HG03066 (cell line): ENCODE results near the gene TUBA4A.
"Not testable (repeated sequence)": the region's sequence is repeated elsewhere in the genome, so short reads cannot be mapped to it uniquely, and the experiment has no call there.

Source experiments
- ATAC-seq: cut with Tn5 transposase; IDR thresholded peaks from one replicate; pipeline ENCODE4 v1.9.1; 2021; ENCODE audit warnings: low read depth; ENCODE audit not compliant: unreplicated experiment

TUBA4A gene

GRCh38 chr2:219269362-219270054 lies 15.8 kb upstream of the TUBA4A start:
- ATAC-seq, result no peak

DNA sequence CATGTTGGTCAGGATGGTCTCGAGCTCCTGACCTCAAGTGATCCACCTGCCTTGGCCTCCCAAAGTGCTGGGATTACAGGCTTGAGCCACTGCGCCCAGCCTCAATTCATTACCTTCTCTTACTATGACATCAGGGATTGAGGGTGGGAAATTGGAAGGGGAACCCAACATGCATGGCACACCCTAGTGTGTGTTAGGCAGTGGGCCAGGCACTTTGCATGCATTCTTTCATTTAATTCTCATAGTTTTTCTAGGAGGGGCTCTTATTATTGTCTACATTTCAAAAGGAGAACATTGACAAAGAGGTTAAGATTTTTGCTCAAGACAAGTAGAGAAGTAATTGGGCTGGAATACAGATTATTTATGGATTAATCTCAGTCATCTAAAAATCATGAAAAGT lies 14.6 kb upstream of the TUBA4A start:
- no peak for ATAC-seq

DNA sequence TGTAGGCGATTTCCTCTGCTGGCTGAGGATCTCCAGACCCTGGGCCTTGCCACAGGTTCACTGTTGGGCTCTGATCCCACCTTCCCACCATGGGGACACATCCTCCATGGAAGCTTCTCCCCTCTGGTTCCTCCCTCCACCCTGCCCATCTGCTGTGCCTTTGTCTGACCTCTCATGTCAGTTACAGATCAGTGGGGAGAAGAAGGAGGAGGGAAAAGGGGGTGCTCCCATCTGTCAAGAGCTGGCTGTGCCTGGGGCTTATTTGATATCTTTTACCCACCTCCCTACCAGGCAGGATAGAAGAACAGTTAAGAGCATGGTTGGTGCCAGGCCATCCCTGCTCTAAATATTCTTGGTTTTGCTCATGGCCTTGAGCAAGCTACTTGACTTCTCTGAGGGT lies 13.2 kb upstream of the TUBA4A start:
- no peak for ATAC-seq

DNA sequence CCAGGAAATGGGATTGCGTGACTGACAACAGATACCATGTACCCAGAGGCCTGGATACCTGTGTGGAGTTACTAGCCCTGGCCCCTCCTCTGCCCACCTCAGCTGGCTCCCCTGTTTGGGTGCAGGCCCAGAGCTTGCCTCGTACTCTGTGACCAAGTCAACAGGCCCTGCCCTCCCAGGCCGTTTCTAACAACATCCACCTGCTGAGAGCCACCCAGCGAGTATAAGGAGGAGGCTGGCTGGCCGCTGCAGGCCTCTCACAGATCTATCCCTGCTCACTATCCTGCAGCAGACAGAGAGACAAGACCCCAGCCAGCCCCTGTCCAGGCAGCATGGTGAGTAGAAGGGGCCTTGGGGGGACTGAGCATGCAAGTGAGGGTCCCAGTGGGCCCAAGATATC lies 12.5 kb upstream of the TUBA4A start:
- ATAC-seq, result no peak

DNA sequence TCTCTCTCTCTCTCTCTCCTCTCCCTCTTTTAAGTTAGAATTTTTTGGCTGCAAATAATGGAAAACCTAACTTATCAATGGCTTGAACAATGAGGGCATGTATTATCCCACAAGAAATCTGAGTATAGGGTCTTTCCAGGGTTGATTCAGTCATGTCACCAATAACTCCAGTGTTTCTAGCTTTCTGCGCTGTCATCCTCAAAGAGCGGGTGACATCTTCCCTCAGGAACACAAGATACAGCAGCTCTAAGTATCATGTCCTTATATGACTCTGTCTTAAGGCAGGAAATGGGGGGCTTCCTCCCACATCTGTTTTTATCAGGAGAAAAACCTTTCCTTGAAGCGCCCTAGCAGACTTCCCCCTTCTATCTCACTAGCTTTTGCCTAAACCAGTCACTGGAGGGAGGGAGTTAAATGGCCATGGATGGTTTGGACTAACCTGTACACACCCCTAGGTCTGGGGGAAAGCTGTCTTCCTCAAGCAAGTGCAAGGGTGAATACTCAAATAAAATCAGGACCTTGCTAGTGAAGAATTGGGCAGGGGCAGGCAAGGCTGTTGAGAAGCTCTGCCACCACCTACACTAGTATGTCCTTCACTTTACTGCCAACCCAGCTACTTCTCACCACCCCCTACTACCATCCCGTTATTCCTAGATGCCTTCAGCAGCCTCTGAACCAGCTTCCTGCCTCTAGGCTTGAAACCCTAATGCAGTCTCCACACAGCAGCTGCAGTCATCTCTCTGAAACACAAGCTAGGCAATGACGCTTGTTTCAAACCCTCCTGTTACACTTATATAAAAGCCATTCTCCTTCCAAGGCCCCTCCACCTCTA lies 7.5 kb upstream of the TUBA4A start:
- ATAC-seq, result no peak

- ATAC-seq, result not testable (repeated sequence)
These were observed 5.2 kb upstream of the TUBA4A start for GRCh38 chr2:219258942-219259341.

DNA sequence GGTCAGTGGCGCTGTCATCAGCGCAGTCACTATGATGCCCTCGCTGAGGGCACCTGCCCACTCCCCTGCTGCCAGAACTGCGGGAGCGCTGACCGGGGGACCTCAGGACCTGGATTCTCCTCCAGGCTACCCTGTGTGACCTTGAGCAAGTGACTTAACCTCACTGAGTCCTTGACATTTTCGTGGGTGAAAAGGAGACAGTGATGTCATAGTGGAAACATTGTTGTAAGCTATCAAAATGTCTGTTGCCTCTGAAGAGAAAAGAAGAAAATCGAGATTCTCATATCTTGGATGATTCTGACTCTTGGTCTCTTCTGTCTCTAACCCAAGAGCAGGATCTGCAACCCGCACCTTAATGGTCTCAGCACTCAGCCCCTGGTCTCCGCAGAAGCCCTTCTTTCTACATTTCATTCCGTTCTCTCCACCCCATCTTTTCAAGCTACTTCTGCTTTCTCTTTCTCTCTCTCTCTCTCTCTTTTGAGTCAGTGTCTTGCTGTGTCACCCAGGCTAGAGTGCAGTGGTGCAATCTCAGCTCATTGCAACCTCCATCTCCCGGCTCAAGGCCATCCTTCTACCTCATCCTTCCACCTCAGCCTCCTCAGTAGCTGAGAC lies 978 bp upstream of the TUBA4A start:
- peak; percentile 21 for ATAC-seq

DNA sequence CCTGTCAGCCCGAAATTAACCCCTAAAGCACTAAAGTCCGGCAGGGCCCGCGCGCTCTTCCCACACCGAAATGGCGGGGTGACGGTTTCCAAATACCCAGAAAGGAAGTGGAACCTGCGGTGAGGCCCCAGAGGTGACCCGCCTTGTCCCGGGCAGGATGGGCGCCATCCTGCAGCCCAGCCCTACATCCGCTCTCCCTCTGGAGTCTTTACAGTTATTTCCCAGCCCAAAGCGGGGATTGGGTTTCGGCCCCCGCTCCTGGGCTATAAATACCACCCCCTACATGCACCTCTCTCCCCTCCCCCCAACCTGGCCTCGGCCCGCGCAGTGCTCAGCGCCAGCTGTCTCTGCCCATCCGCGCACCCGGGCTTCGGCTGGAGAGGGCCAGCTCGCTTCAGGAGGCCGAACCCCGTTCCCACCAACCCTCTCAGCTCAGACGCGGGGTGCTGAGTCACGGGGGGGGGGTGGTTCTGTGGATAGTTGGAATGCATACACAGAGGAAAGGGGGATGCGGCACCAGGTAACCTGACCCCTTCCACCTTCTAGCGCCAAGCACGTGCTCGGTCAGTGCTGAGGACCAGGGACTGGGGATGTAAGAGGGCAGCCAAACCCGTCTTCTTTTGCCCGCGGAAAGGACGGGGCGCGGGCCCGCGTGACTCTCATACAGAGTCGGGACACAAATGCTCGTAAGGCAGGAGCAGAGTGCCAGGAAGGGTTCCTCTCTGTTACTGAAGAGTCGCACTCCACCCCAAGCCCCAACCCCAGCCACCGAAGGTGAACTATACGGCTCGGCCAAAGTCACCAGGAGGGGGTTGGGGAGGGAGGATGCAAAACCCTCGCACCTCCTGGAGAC lies 592 bp downstream of the TUBA4A start, which contains the start of gene TUBA4B:
TSS of gene TUBA4B (plus strand) at position 344 of the 853 bp plus-strand sequence. CDS start at position 509, 165 bp downstream.
- ATAC-seq, result no peak

GRCh38 chr2:219252570-219252899 lies 1.2 kb downstream of the TUBA4A start:
- no peak for ATAC-seq

- no peak for ATAC-seq
These were observed 1.6 kb downstream of the TUBA4A start for GRCh38 chr2:219252084-219252483.

- no peak for ATAC-seq
These were observed 2.1 kb downstream of the TUBA4A start for GRCh38 chr2:219251656-219252055.

- no peak for ATAC-seq
These were observed 3.5 kb downstream of the TUBA4A start for GRCh38 chr2:219250049-219250781.

GRCh38 chr2:219249203-219249980 lies 4.3 kb downstream of the TUBA4A start:
- peak; percentile 35 for ATAC-seq

GRCh38 chr2:219248845-219249202 lies 4.9 kb downstream of the TUBA4A start:
- no peak for ATAC-seq

GRCh38 chr2:219247678-219248642 lies 5.8 kb downstream of the TUBA4A start:
- no peak for ATAC-seq

DNA sequence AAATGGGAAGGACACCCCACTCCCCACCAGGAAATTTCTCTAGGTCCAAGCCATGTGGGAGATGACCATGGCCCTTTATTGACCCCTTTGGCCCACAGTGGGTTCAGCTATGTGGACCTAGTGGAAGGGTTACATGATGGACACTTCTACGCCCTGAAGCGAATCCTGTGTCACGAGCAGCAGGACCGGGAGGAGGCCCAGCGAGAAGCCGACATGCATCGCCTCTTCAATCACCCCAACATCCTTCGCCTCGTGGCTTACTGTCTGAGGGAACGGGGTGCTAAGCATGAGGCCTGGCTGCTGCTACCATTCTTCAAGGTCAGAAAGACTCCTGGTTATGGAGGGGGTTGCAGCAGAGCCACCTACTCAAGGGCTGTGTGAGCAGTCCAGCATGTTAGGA lies 7.2 kb downstream of the TUBA4A start:
- no peak for ATAC-seq

- no peak for ATAC-seq
These were observed 7.9 kb downstream of the TUBA4A start for GRCh38 chr2:219245899-219246230.

- ATAC-seq, result peak; percentile 73
These were observed 8.4 kb downstream of the TUBA4A start, which contains the start of the genes GLB1L and STK16 for GRCh38 chr2:219245148-219245898. Gene GLB1L (minus strand): TSS chr2:219245444. CDS start chr2:219243573, 1,871 bp downstream. Gene STK16 (plus strand): TSS chr2:219245479. CDS start chr2:219246000, 521 bp downstream.
